GM10248 (cell line): ENCODE measurements around the gene CTNNBIP1.
"Not testable (repeated sequence)": the region's sequence is repeated elsewhere in the genome, so short reads cannot be mapped to it uniquely, and the experiment has no call there.

Source experiments
- CTCF ChIA-PET: fragments of 300-600 bp; sonication (Branson Sonifier 250); formaldehyde crosslinking; extraction: SDS; loops from one replicate; lab custom pipeline; 2021; ENCODE audit warnings: antibody characterized with exemption; lab: Yijun Ruan, JAX
- POLR2A ChIA-PET: fragments of 350-650 bp; sonication (Branson Sonifier 250); formaldehyde crosslinking; extraction: SDS; loops from one replicate; lab custom pipeline; 2020; ENCODE audit warnings: antibody characterized with exemption; lab: Yijun Ruan, JAX
- DNase-seq: peaks from one replicate; pipeline ENCODE4 v3.0.0; 2012; ENCODE audit errors: extremely low spot score
- TF ChIP-seq, protein P1 (sequence below): IDR thresholded peaks from 2 replicates; pipeline ENCODE4 v1.5.1; 2012; ENCODE audit warnings: mild to moderate bottlenecking, low read depth; ENCODE audit errors: extremely low read depth, missing control alignments, control extremely low read depth

The CTNNBIP1 gene

GRCh38 chr1:9929431-9930385 is 19.6 kb upstream of the CTNNBIP1 start:
- ChIA-PET CTCF (interaction anchor here (0.6 to 2.2 kb wide), 7 partner anchors 8 to 126 kb away, joined by 3 to 15 read pairs (median 4); no protein-coding TSS in a partner anchor), POLR2A (no interaction called here)
- TF ChIP-seq, protein P1, sequence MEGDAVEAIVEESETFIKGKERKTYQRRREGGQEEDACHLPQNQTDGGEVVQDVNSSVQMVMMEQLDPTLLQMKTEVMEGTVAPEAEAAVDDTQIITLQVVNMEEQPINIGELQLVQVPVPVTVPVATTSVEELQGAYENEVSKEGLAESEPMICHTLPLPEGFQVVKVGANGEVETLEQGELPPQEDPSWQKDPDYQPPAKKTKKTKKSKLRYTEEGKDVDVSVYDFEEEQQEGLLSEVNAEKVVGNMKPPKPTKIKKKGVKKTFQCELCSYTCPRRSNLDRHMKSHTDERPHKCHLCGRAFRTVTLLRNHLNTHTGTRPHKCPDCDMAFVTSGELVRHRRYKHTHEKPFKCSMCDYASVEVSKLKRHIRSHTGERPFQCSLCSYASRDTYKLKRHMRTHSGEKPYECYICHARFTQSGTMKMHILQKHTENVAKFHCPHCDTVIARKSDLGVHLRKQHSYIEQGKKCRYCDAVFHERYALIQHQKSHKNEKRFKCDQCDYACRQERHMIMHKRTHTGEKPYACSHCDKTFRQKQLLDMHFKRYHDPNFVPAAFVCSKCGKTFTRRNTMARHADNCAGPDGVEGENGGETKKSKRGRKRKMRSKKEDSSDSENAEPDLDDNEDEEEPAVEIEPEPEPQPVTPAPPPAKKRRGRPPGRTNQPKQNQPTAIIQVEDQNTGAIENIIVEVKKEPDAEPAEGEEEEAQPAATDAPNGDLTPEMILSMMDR = no peak
- DNase-seq = no peak

DNA sequence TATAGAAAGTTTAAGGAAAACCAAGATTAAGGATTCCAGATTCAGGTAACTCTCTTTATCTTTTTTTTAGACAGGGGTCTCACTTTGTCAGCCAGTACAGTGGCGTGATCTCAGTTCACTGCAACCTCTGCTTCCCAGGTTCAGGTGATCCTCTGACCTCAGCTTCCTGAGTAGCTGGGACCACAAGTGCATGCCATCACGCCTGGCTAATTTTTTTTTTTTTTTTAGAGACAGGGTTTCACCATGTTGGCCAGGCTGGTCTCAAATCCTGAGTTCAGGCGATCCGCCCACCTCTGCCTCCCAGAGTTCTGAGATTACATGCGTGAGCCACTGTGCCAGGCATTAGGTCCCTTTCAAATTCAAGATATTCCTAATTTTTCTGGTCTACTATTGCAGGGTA is 17.2 kb upstream of the CTNNBIP1 start:
- CTCF ChIA-PET = interaction anchor here (1.6 to 2.1 kb wide), 2 partner anchors 15 to 53 kb away, joined by 4 to 6 read pairs; no protein-coding TSS in a partner anchor

GRCh38 chr1:9922342-9922741 is 12.3 kb upstream of the CTNNBIP1 start:
- TF ChIP-seq, protein P1 = no peak
- ChIA-PET POLR2A (no interaction called here), CTCF (interaction anchor here (0.8 to 3.3 kb wide), 3 partner anchors 10 to 137 kb away, joined by 3 to 8 read pairs (median 4); no protein-coding TSS in a partner anchor)
- DNase-seq = no peak

More for the DNA sequence above, 17.2 kb upstream of the CTNNBIP1 start:
- DNase-seq = no peak
- TF ChIP-seq, protein P1 = no peak
- POLR2A ChIA-PET = no interaction called here

- POLR2A ChIA-PET = no interaction called here
- CTCF ChIA-PET = interaction anchor here (1.0 to 1.4 kb wide), 2 partner anchors 14 to 17 kb away, joined by 3 read pairs; no protein-coding TSS in a partner anchor
- DNase-seq = no peak
- TF ChIP-seq, protein P1 = no peak
These were observed 10.5 kb upstream of the CTNNBIP1 start for GRCh38 chr1:9920606-9921005.

GRCh38 chr1:9917901-9918300 is 7.8 kb upstream of the CTNNBIP1 start:
- DNase-seq = no peak
- POLR2A ChIA-PET = no interaction called here
- CTCF ChIA-PET = interaction anchor here (2.5 kb wide), 1 partner anchor 32 kb away, joined by 9 read pairs; no protein-coding TSS in a partner anchor
- TF ChIP-seq, protein P1 = no peak

DNA sequence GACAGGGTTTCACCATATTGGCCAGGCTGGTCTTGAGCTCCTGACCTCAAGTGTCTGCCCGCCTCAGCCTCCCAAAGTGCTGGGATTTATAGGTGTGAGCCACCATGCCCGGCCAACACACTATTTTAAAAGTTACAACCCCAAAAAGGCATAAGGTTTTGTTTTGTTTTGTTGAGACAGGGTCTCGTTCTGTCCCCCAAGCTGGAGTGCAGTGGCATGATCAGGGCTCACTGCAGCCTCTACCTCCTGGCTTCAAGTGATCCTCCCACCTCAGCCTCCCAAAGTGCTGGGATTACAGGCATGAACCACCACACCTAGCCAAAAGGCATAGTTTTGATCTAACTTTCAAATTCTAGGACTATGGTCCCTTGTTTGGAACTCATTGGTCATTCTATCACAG is 7.4 kb upstream of the CTNNBIP1 start:
- DNase-seq = not testable (repeated sequence)
- ChIA-PET POLR2A (interaction anchor here (0.6 kb wide), 1 partner anchor 10 kb away, joined by 6 read pairs; no protein-coding TSS in a partner anchor), CTCF (interaction anchor here (0.7 to 1.3 kb wide), 3 partner anchors 12 to 42 kb away, joined by 3 read pairs; no protein-coding TSS in a partner anchor)

- POLR2A ChIA-PET = no interaction called here
- TF ChIP-seq, protein P1 = no peak
- DNase-seq = no peak
- CTCF ChIA-PET = interaction anchor here (0.7 to 2.8 kb wide), 6 partner anchors 10 to 301 kb away, joined by 3 to 7 read pairs (median 3); partner anchors contain the start of genes LZIC and NMNAT1
These were observed 6.4 kb upstream of the CTNNBIP1 start for GRCh38 chr1:9916452-9916851.
